C1 segment of cervical spinal cord (tissue), 14 donors: Measurements from ENCODE around the gene PKNOX2.

Experiments
- DNase-seq, 14 donors: peaks; one replicate each; lab custom pipeline; 2025; lab: John Stamatoyannopoulos, UW

Gene PKNOX2

DNA sequence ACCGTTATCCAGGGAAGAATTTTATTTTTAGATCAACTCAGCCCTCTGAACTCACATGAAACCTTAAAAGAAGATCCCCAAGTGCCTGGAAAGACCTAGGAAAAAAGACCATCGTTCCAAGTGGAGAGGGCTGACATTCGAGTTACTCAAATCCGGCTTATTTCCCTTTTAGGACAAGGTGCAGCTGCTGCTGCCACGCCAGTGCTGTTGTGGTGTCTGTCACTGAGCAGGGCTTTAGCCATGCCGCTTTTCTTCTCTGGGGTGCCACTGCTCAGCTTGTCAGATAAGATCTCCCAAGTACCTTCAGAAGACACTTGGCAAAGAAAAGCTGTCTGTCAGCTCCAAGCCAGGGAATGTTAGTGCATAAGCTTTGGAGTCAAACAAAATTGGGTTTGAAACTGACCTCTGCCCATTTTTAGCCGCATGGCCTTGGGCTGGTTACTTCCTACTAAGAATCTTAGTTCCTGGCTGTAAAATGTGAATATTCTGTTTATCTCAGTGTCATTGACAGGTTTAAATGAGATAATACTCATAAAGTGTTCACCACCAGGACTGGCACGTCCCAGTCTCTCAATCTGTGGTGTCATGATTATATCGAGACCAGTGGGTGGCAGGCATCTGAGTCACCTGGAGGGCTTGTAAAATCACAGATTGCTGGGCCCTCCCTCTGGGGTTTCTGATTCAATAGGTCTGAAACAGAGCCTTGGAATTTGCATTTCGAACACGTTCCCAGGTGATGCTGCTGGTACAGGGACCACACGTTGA lies 117.5 kb downstream of the PKNOX2 start:
- DNase-seq: no peak

- DNase-seq: no peak
These were observed 118.0 kb downstream of the PKNOX2 start for GRCh38 chr11:125282596-125282914.

GRCh38 chr11:125284245-125284850 lies 119.8 kb downstream of the PKNOX2 start:
- DNase-seq: no peak

DNA sequence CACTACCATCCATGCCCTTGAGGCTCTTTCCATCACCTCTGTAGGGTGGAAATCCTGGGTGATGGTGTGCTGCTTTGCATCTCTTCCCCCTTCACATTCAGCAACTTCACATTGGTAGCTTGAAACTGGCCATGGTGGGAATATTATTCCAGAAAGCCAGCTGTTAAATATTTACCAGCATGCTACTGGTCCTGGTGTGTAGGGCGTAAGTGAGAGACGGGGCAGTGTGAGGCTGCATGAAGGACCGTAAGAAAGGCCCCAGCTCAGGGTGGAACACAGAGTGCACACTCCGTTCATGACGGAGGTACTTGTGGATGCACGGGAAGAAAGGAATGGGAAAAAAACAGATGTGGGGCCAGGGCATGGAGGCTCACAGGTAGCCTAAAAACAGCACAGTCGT lies 121.3 kb downstream of the PKNOX2 start:
- DNase-seq: no peak

- DNase-seq: no peak
These were observed 121.9 kb downstream of the PKNOX2 start for GRCh38 chr11:125286486-125286885.

GRCh38 chr11:125287491-125288210 lies 123.1 kb downstream of the PKNOX2 start:
- DNase-seq: peak in 1 of 14 donors; percentile 43

DNA sequence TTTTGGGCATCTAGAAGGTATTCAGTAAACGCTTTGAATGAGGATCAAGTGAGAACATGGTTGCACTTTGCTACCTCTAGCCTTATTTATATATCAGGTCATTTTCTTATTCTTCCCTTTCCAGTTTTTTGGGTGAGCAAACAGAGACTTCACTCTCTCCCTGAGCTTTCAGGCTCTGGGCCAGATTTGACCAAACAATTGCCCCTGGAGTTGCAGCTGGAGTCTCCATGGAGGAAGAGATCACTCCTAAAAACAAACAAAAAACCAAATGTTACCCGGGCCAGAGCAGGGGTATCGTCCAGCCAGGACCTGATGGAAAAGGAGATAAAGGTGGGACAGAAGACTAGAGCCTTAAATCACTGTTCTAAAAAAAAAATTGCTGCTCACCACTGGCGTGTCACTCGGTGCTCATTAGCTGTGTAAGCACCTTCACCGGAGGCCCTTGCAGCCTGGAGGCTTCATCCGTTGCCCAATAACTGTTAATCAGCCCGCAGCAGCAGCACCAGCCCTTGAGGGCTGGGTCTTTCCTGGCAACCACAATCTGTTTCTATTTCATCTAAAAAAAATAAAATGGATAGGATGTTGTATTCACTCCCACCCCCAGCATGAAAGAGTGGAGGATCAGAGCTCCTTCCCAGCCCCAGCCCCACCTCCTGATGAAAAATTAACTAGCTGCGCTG lies 125.0 kb downstream of the PKNOX2 start:
- DNase-seq: no peak

DNA sequence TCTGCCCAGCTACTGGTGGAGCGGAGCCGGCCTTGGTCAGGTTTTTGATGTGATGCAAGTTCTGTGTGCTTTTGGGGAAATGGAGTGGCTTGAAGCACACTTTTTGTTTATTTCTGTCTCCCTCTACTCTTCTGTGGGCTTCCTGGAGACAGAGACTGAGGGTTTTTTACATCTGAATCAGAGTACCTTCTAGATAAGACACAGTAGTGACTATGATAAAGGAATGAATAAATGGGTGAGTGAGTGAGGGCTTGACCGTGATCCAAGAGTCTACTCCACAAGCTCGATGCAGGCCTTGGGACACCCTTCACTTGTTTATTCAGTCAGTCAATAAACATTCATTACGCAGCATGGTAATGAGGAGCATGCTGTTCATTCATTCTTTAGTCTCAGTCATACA lies 125.7 kb downstream of the PKNOX2 start:
- no peak for DNase-seq

DNA sequence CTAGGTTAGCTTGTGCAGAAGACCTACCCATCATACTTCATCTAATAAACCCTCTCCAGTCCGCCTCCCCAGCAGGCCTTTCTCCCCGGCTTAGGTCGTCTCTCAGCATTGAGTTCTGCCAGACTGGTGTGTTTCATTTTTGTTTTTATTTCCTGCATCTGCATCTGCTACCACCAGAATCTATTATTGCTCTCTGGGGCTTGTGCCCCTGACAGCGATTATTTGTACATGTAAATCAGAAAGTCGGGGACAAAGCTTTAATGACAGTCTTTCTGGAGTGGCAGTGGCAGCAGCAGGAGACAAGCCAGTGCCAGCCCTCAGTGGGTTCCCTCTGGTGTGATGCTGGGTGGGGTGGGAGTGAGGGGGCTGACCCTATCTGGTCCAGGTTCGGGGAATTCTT lies 127.5 kb downstream of the PKNOX2 start:
- DNase-seq: no peak

- no peak for DNase-seq
These were observed 129.0 kb downstream of the PKNOX2 start for GRCh38 chr11:125293596-125293995.

GRCh38 chr11:125295931-125296330 lies 131.4 kb downstream of the PKNOX2 start:
- DNase-seq: no peak

GRCh38 chr11:125297346-125297915 lies 132.9 kb downstream of the PKNOX2 start:
- DNase-seq: no peak

- no peak for DNase-seq
These were observed 134.6 kb downstream of the PKNOX2 start for GRCh38 chr11:125299061-125299615.

- no peak for DNase-seq
These were observed 135.3 kb downstream of the PKNOX2 start for GRCh38 chr11:125299821-125300220.

- DNase-seq: no peak
These were observed 136.3 kb downstream of the PKNOX2 start for GRCh38 chr11:125300791-125301218.

GRCh38 chr11:125301346-125301745 lies 136.8 kb downstream of the PKNOX2 start:
- no peak for DNase-seq

DNA sequence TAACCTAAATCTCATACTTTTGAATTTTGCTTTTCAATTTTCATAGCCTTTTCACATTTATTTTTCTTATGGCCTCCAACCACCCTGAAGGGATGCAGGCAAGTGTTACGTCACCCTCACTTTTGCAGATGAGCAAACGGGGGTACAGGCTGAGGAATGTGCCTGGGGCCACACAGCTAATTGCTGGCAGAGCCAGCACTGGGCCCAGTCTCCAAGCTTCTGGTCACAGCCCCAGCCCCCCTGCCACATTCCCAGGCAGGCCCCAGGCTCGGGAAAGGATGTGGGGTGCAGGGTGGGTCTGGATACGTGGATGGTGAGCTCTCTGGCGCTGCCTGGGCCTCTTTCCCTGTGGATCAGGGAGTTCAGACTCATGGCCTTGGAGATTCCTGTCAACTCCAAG lies 138.6 kb downstream of the PKNOX2 start:
- no peak for DNase-seq

- no peak for DNase-seq
These were observed 139.1 kb downstream of the PKNOX2 start for GRCh38 chr11:125303694-125304093.

GRCh38 chr11:125304136-125304535 lies 139.6 kb downstream of the PKNOX2 start:
- DNase-seq: no peak

DNA sequence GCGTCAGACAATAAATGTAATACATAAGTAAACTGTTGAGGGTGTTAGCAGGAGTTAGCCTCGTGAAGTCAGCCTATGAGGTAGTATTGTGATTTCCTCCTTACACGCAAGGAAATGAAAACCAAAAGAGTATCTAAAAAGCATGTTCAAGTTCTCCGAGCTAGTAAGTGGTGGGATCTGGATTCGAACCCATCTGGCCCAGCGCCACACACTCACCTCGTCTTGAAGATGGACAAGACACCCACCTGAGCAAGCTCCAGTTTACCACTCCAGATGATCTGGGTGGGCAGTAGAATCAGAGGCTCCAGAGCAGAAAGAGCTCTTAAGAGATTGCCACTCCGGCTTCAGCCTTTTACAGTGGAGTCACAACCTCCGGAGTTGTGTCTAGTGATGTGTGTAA lies 140.3 kb downstream of the PKNOX2 start:
- DNase-seq: no peak

GRCh38 chr11:125305345-125305744 lies 140.8 kb downstream of the PKNOX2 start:
- no peak for DNase-seq

DNA sequence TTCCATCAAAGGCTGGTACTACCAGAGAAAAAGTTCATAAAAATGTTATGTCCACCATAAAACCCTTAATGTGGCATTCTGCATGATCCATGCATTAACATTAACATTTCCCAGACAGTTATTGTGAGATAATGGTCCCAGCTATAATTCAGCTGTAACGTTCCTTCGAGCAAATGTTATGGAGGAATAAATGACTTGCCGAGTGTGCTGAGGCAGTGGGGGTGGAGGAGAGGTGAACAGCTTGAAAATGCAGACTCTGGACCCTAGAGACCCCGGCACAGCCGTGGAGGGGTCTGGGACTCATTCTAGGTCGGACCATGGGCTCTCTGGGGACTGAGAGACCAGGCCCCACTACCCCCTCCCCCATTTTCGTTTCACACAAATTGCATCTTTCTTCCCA lies 141.9 kb downstream of the PKNOX2 start:
- no peak for DNase-seq
